NB4 (cell line): Measurements from ENCODE around the gene ACLY.

Experiments used
- DNase-seq: peaks from one replicate; pipeline ENCODE4 v3.0.0; 2010; ENCODE audit warnings: low read depth
- H3K4me3 ChIP-seq: one replicate; pipeline ENCODE4 v1.5.1; 2011; ENCODE audit warnings: mild to moderate bottlenecking, low read depth, low read length, moderate library complexity
- CTCF ChIP-seq: IDR thresholded peaks from one replicate; pipeline ENCODE4 v1.5.1; 2012; ENCODE audit warnings: low read depth, low read length
- MAX ChIP-seq: IDR thresholded peaks from 2 replicates; pipeline ENCODE4 v1.6.1; 2011; ENCODE audit warnings: low read depth, low read length
- MYC ChIP-seq: IDR thresholded peaks from 2 replicates; pipeline ENCODE4 v1.6.1; 2011; ENCODE audit warnings: low read depth, low read length
- POLR2A ChIP-seq: IDR thresholded peaks from 2 replicates; pipeline ENCODE4 v1.6.1; 2011; ENCODE audit warnings: mild to moderate bottlenecking; ENCODE audit not compliant: insufficient read length; ENCODE audit errors: extremely low read depth

The ACLY gene

DNA sequence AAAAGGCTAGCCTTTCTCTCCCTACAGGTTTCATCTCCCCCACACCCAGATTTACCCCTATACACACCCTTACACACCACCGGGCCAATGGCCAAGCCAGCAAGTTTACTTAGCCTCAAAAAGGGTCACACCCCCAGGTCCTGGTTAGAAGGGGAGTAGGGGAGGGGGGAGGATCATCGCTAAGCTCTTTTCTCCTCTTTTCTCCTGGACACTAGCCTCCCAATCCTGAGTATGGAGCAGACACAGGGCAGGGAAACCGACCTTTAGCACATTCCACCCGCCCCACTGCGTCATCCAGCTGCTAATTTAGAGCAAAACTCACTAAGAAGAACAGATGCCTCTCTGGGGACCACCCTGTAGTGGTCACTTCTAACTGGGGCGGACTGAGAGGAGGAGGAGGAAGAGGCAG is 4.4 kb downstream of the ACLY start:
- H3K4me3 ChIP-seq = no peak overlapping the region
- no peak for TF ChIP-seq POLR2A
- no peak for TF ChIP-seq CTCF
- no peak for TF ChIP-seq MYC
- TF ChIP-seq MAX = no peak
- DNase-seq = no peak

- TF ChIP-seq MYC (no peak), MAX (no peak), CTCF (no peak), POLR2A (no peak)
- no peak for DNase-seq
These were observed 5.0 kb downstream of the ACLY start for GRCh38 chr17:41913798-41914197.

GRCh38 chr17:41912925-41913324 is 5.8 kb downstream of the ACLY start:
- DNase-seq = no peak

More at GRCh38 chr17:41913798-41914197, 5.0 kb downstream of the ACLY start:
- no peak overlapping the region for H3K4me3 ChIP-seq

GRCh38 chr17:41910701-41911391 is 7.9 kb downstream of the ACLY start:
- DNase-seq = no peak
- no peak overlapping the region for H3K4me3 ChIP-seq
- TF ChIP-seq CTCF (no peak), POLR2A (no peak), MYC (no peak), MAX (no peak)

More at GRCh38 chr17:41912925-41913324, 5.8 kb downstream of the ACLY start:
- TF ChIP-seq CTCF (no peak), MAX (no peak), POLR2A (no peak), MYC (no peak)
- H3K4me3 ChIP-seq = no peak overlapping the region

- DNase-seq = no peak
- no peak for TF ChIP-seq MAX
- no peak for TF ChIP-seq MYC
- no peak for TF ChIP-seq POLR2A
- TF ChIP-seq CTCF = no peak
- no peak overlapping the region for H3K4me3 ChIP-seq
These were observed 9.7 kb downstream of the ACLY start for GRCh38 chr17:41909088-41909487.
